WTC11 (cell line): Measurements from ENCODE around the gene KIF12. TPM values are rescaled to one million over a fixed set of nuclear protein-coding genes. Genes with fewer than 3 reads are reported as not detected.

Experiments
- ATAC-seq: fragments of 200-7000 bp; cut with Tn5 transposase; 2 replicates; pipeline ENCODE4 v1.10.0; 2021; ENCODE audit warnings: mild to moderate bottlenecking, moderate library complexity
- CTCF ChIA-PET: fragments of 300-600 bp; sonication (Branson Sonifier 250); formaldehyde crosslinking; loops from one replicate; lab custom pipeline; 2021; ENCODE audit warnings: antibody characterized with exemption; lab: Charles Lee
- POLR2A ChIA-PET: fragments of 350-600 bp; sonication (Branson Sonifier 250); formaldehyde crosslinking; loops from one replicate; lab custom pipeline; 2021; ENCODE audit warnings: antibody characterized with exemption; lab: Charles Lee
- DNase-seq: peaks from one replicate; pipeline ENCODE4 v3.0.0; 2021; ENCODE audit warnings: low spot score
- H3K27ac Mint-ChIP-seq: 2 replicates; pipeline ENCODE4 v1.8.0; 2021; ENCODE audit warnings: mixed read lengths
- H3K27me3 Mint-ChIP-seq: 2 replicates; pipeline ENCODE4 v1.8.0; 2021; ENCODE audit warnings: low read depth, mild to moderate bottlenecking, moderate library complexity, mixed read lengths
- H3K36me3 Mint-ChIP-seq: 2 replicates; pipeline ENCODE4 v1.8.0; 2021; ENCODE audit warnings: mixed read lengths
- H3K4me1 Mint-ChIP-seq: 2 replicates; pipeline ENCODE4 v1.8.0; 2022; ENCODE audit warnings: mixed read lengths
- H3K4me3 Mint-ChIP-seq: 2 replicates; pipeline ENCODE4 v1.8.0; 2021; ENCODE audit warnings: mild to moderate bottlenecking, moderate library complexity, mixed read lengths
- H3K9me3 Mint-ChIP-seq: 2 replicates; pipeline ENCODE4 v1.8.0; 2021; ENCODE audit warnings: mixed read lengths
- ATF6 ChIP-seq: sonication (generic); formaldehyde crosslinking; IDR thresholded peaks from 2 replicates; pipeline ENCODE4 v1.8.1; 2023; ENCODE audit warnings: mild to moderate bottlenecking, missing genetic modification reagents
- CREM ChIP-seq: sonication (generic); formaldehyde crosslinking; IDR thresholded peaks from 2 replicates; pipeline ENCODE4 v1.8.1; 2022; ENCODE audit warnings: mild to moderate bottlenecking, missing genetic modification reagents, moderate library complexity
- E2F1 ChIP-seq: sonication (generic); formaldehyde crosslinking; IDR thresholded peaks from 2 replicates; pipeline ENCODE4 v1.8.0; 2022; ENCODE audit warnings: mild to moderate bottlenecking, missing genetic modification reagents
- E2F5 ChIP-seq: sonication (generic); formaldehyde crosslinking; IDR thresholded peaks from 2 replicates; pipeline ENCODE4 v1.8.1; 2022; ENCODE audit warnings: mild to moderate bottlenecking, moderate library complexity, missing genetic modification reagents
- ELF4 ChIP-seq: sonication (generic); formaldehyde crosslinking; IDR thresholded peaks from 2 replicates; pipeline ENCODE4 v1.8.1; 2022; ENCODE audit warnings: low read depth, mild to moderate bottlenecking, moderate library complexity, missing genetic modification reagents
- GABPB1 ChIP-seq: sonication (generic); formaldehyde crosslinking; IDR thresholded peaks from 2 replicates; pipeline ENCODE4 v1.8.1; 2023; ENCODE audit warnings: mild to moderate bottlenecking, missing genetic modification reagents
- HMGA2 ChIP-seq: fragments of 250-450 bp; sonication (Bioruptor Pico); IDR thresholded peaks from 2 replicates; pipeline ENCODE4 v1.4.0; 2021; ENCODE audit warnings: mild to moderate bottlenecking, moderate library complexity
- JAZF1 ChIP-seq: fragments of 250-450 bp; sonication (Bioruptor Pico); IDR thresholded peaks from 2 replicates; pipeline ENCODE4 v1.9.0; 2021; ENCODE audit warnings: moderate library complexity, mild to moderate bottlenecking, inconsistent platforms
- KAT7 ChIP-seq: sonication (generic); formaldehyde crosslinking; IDR thresholded peaks from 2 replicates; pipeline ENCODE4 v1.8.1; 2023; ENCODE audit warnings: missing genetic modification reagents, mild to moderate bottlenecking, borderline replicate concordance
- NFATC4 ChIP-seq: fragments of 250-450 bp; sonication (Bioruptor Pico); IDR thresholded peaks from 2 replicates; pipeline ENCODE4 v1.9.0; 2021; ENCODE audit warnings: mild to moderate bottlenecking
- PRDM15 ChIP-seq: sonication (generic); formaldehyde crosslinking; IDR thresholded peaks from 2 replicates; pipeline ENCODE4 v1.8.0; 2022; ENCODE audit warnings: missing genetic modification reagents
- PRRX2 ChIP-seq: fragments of 250-450 bp; sonication (Bioruptor Pico); IDR thresholded peaks from 2 replicates; pipeline ENCODE4 v1.8.0; 2021; ENCODE audit warnings: mild to moderate bottlenecking
- STAT6 ChIP-seq: sonication (generic); formaldehyde crosslinking; conservative IDR thresholded peaks from 2 replicates; pipeline ENCODE4 v1.8.1; 2023; ENCODE audit warnings: mild to moderate bottlenecking, low read depth, missing genetic modification reagents, moderate library complexity
- TEAD4 ChIP-seq: sonication (generic); formaldehyde crosslinking; IDR thresholded peaks from 2 replicates; pipeline ENCODE4 v1.8.0; 2022; ENCODE audit warnings: mild to moderate bottlenecking, missing genetic modification reagents
- ZNF232 ChIP-seq: sonication (generic); formaldehyde crosslinking; IDR thresholded peaks from 2 replicates; pipeline ENCODE4 v1.8.0; 2022; ENCODE audit warnings: mild to moderate bottlenecking, missing genetic modification reagents
- ZNF425 ChIP-seq: fragments of 250-450 bp; sonication (Bioruptor Pico); conservative IDR thresholded peaks from 2 replicates; pipeline ENCODE4 v1.9.0; 2021; ENCODE audit warnings: mild to moderate bottlenecking
- ZNF512 ChIP-seq: sonication (generic); formaldehyde crosslinking; IDR thresholded peaks from 2 replicates; pipeline ENCODE4 v1.8.1; 2022; ENCODE audit warnings: missing genetic modification reagents, borderline replicate concordance
- ZNF671 ChIP-seq: fragments of 250-450 bp; sonication (Bioruptor Pico); IDR thresholded peaks from 2 replicates; pipeline ENCODE4 v1.8.0; 2021; ENCODE audit warnings: mild to moderate bottlenecking
- total RNA-seq: library from RNA; stranded (reverse); gene quantifications from 3 replicates; pipeline ENCODE4 v1.2.3, GENCODE V29; 2021

Gene KIF12
- total RNA-seq, 1 experiment from 2014 or later, result 4.0 TPM

GRCh38 chr9:114096866-114097612 lies 2.1 kb downstream of the KIF12 start (continued):
- TF ChIP-seq ZNF512 (CRISPR knock-in tag) (no peak), ZNF425 (CRISPR knock-in tag) (no peak)

GRCh38 chr9:114096041-114096511 lies 3.0 kb downstream of the KIF12 start:
- no peaks in the 10 kb centered on the region for H3K9me3 Mint-ChIP-seq
- ATAC-seq (no peak), DNase-seq (peak; percentile 68)
- TF ChIP-seq CREM (CRISPR knock-in tag) (no peak), PRRX2 (CRISPR knock-in tag) (no peak), E2F5 (CRISPR knock-in tag) (no peak), PRDM15 (CRISPR knock-in tag) (no peak)
- no peak overlapping the region for H3K27ac Mint-ChIP-seq
- H3K4me3 Mint-ChIP-seq, result peak overlapping the region; percentile 29
- H3K4me1 Mint-ChIP-seq, result peaks cover 18% of the 10 kb centered on the region
- CTCF ChIA-PET, result interaction anchor here (0.6 to 7.4 kb wide), 30 partner anchors 8 to 374 kb away, joined by 3 to 101 read pairs (median 4); partner anchors contain the start of genes AMBP and COL27A1
- H3K27me3 Mint-ChIP-seq, result peaks cover 49% of the 10 kb centered on the region
- POLR2A ChIA-PET, result interaction anchor here (0.6 kb wide), 1 partner anchor 342 kb away, joined by 3 read pairs; no protein-coding TSS in a partner anchor
- H3K36me3 Mint-ChIP-seq, result no peaks in the 10 kb centered on the region

GRCh38 chr9:114094971-114095370 lies 4.1 kb downstream of the KIF12 start:
- H3K27ac Mint-ChIP-seq, result no peak overlapping the region
- peaks cover 14% of the 10 kb centered on the region for H3K4me1 Mint-ChIP-seq
- DNase-seq (no peak), ATAC-seq (no peak)
- ChIA-PET POLR2A (no interaction called here), CTCF (interaction anchor here (0.5 to 7.4 kb wide), 8 partner anchors 11 to 1602 kb away, joined by 3 to 101 read pairs (median 11); no protein-coding TSS in a partner anchor)
- no peak overlapping the region for H3K4me3 Mint-ChIP-seq
- H3K9me3 Mint-ChIP-seq, result no peaks in the 10 kb centered on the region
- no peaks in the 10 kb centered on the region for H3K36me3 Mint-ChIP-seq
- peaks cover 42% of the 10 kb centered on the region for H3K27me3 Mint-ChIP-seq
- TF ChIP-seq TEAD4 (CRISPR knock-in tag), result no peak
- no peak for TF ChIP-seq HMGA2 (CRISPR knock-in tag)
- TF ChIP-seq ATF6 (CRISPR knock-in tag), result no peak
- TF ChIP-seq KAT7, result no peak
- TF ChIP-seq E2F1 (CRISPR knock-in tag), result no peak
- no peak for TF ChIP-seq ZNF232 (CRISPR knock-in tag)
- no peak for TF ChIP-seq GABPB1 (CRISPR knock-in tag)
- no peak for TF ChIP-seq ZNF671
- TF ChIP-seq ELF4 (CRISPR knock-in tag), result no peak
- TF ChIP-seq JAZF1 (CRISPR knock-in tag), result no peak
- no peak for TF ChIP-seq STAT6 (CRISPR knock-in tag)
- no peak for TF ChIP-seq NFATC4 (CRISPR knock-in tag)
